Breast epithelium (tissue), 4 donors: ENCODE measurements around the gene PEAK1. TPM values are rescaled to one million over a fixed set of nuclear protein-coding genes. Genes with fewer than 3 reads are reported as not detected.

Source experiments
- DNase-seq, 2 donors: peaks; one replicate each; pipeline ENCODE4 v3.0.0-alpha.2; 2019; ENCODE audit warnings: low spot score in 2 of 2
- H3K27ac ChIP-seq, 2 donors: fragments of 200-600 bp; sonication (generic) in 1 of 2; one replicate each; pipeline ENCODE4 v1.5.1; 2016 to 2019; ENCODE audit warnings: mild to moderate bottlenecking in 1 of 2
- H3K27me3 ChIP-seq, 2 donors: fragments of 200-600 bp; sonication (generic) in 1 of 2; one replicate each; pipeline versions ENCODE4 v1.5.1 to v1.6.0; 2017 to 2019; ENCODE audit warnings: control low read depth in 1 of 2, mild to moderate bottlenecking in 1 of 2
- H3K36me3 ChIP-seq: fragments of 200-600 bp; one replicate; pipeline ENCODE4 v1.5.1; 2019
- H3K4me1 ChIP-seq, 2 donors: fragments of 200-600 bp; sonication (generic); one replicate each; pipeline ENCODE4 v1.5.1; 2016 to 2019; ENCODE audit warnings: control low read depth in 1 of 2
- H3K4me3 ChIP-seq, 3 donors: fragments of 200-600 bp; sonication (generic); 1 replicate in 2 of 3; 2 replicates in 1 of 3; pipeline ENCODE4 v1.5.1; 2016 to 2019; ENCODE audit warnings: mild to moderate bottlenecking in 3 of 3, moderate library complexity in 2 of 3
- H3K9me3 ChIP-seq, 2 donors: fragments of 200-600 bp; sonication (generic) in 1 of 2; one replicate each; pipeline ENCODE4 v1.5.1; 2016 to 2019; ENCODE audit warnings: control low read depth in 1 of 2
- CTCF ChIP-seq, 3 donors: fragments of 450-650 bp; IDR thresholded peaks; one replicate each; pipeline ENCODE4 v1.5.1; 2016 to 2017; ENCODE audit warnings: antibody characterized with exemption in 3 of 3, mild to moderate bottlenecking in 3 of 3, moderate library complexity in 3 of 3
- POLR2A ChIP-seq: fragments of 450-650 bp; IDR thresholded peaks from one replicate; pipeline ENCODE4 v1.6.1; 2016; ENCODE audit warnings: antibody characterized with exemption, mild to moderate bottlenecking, moderate library complexity
- POLR2AphosphoS5 ChIP-seq, 3 donors: sonication (generic); formaldehyde crosslinking; IDR thresholded peaks; one replicate each; pipeline ENCODE4 v1.6.1; 2017; ENCODE audit warnings: antibody characterized with exemption in 3 of 3
- intact Hi-C: fragments of 100-400 bp; cut with DNase I; formaldehyde crosslinking; loops from one replicate; pipeline ENCODE4 v1.15.1; 2023; ENCODE audit warnings: low total_unique reads
- total RNA-seq, 3 donors: library from RNA; depleted of rRNA; stranded (reverse); fragments of >200 nt; gene quantifications; one replicate each; pipeline ENCODE4 v1.1.0, GENCODE V29; 2016

Gene PEAK1
- total RNA-seq, 3 donors from 2014 or later: 48.5 to 99.5 (median 55.2) TPM

GRCh38 chr15:77171221-77171967, 248.5 kb downstream of the PEAK1 start:
- intact Hi-C loops: no loop called here
- DNase-seq: no peak
- Histone ChIP-seq H3K4me1 (no peaks in the 10 kb centered on the region), H3K4me3 (no peak overlapping the region), H3K36me3 (no peaks in the 10 kb centered on the region), H3K27me3 (no peaks in the 10 kb centered on the region), H3K27ac (no peak overlapping the region), H3K9me3 (no peaks in the 10 kb centered on the region)
- TF ChIP-seq CTCF (IDR thresholded peaks at IDR 0.05) (no peak), POLR2A (no peak), POLR2AphosphoS5 (IDR thresholded peaks at IDR 0.05) (no peak)

GRCh38 chr15:77168616-77169015, 251.3 kb downstream of the PEAK1 start:
- TF ChIP-seq POLR2AphosphoS5 (IDR thresholded peaks at IDR 0.05) (no peak), POLR2A (no peak), CTCF (IDR thresholded peaks at IDR 0.05) (no peak)
- Histone ChIP-seq H3K27ac (peak overlapping the region in 1 of 2 donors; percentile 19), H3K9me3 (no peaks in the 10 kb centered on the region), H3K27me3 (no peaks in the 10 kb centered on the region), H3K36me3 (no peaks in the 10 kb centered on the region), H3K4me1 (no peaks in the 10 kb centered on the region), H3K4me3 (no peak overlapping the region)
- DNase-seq: no peak
- intact Hi-C loops: no loop called here

- Histone ChIP-seq H3K9me3 (no peaks in the 10 kb centered on the region), H3K27ac (peak overlapping the region in 1 of 2 donors; percentile 19), H3K27me3 (no peaks in the 10 kb centered on the region), H3K4me3 (no peak overlapping the region), H3K4me1 (no peaks in the 10 kb centered on the region), H3K36me3 (no peaks in the 10 kb centered on the region)
- TF ChIP-seq POLR2A: no peak
- no peak for TF ChIP-seq POLR2AphosphoS5 (IDR thresholded peaks at IDR 0.05)
- TF ChIP-seq CTCF (IDR thresholded peaks at IDR 0.05): no peak
- intact Hi-C loops: no loop called here
- no peak for DNase-seq
Observed at GRCh38 chr15:77168141-77168540, 251.8 kb downstream of the PEAK1 start.

- Histone ChIP-seq H3K9me3 (no peaks in the 10 kb centered on the region), H3K27ac (no peak overlapping the region), H3K36me3 (no peaks in the 10 kb centered on the region), H3K4me1 (no peaks in the 10 kb centered on the region), H3K4me3 (no peak overlapping the region), H3K27me3 (no peaks in the 10 kb centered on the region)
- intact Hi-C loops: no loop called here
- no peak for DNase-seq
- no peak for TF ChIP-seq CTCF (IDR thresholded peaks at IDR 0.05)
- no peak for TF ChIP-seq POLR2AphosphoS5 (IDR thresholded peaks at IDR 0.05)
- TF ChIP-seq POLR2A: no peak
Observed at GRCh38 chr15:77167406-77167805, 252.5 kb downstream of the PEAK1 start.

GRCh38 chr15:77163781-77164384, 256.0 kb downstream of the PEAK1 start:
- DNase-seq: no peak
- no peaks in the 10 kb centered on the region for H3K9me3 ChIP-seq
- no peak overlapping the region for H3K4me3 ChIP-seq
- H3K36me3 ChIP-seq: no peaks in the 10 kb centered on the region
- peaks cover 0 to 10% of the 10 kb centered on the region in 2 donors for H3K4me1 ChIP-seq
- H3K27me3 ChIP-seq: no peaks in the 10 kb centered on the region
- intact Hi-C loops: no loop called here
- TF ChIP-seq POLR2AphosphoS5 (IDR thresholded peaks at IDR 0.05) (no peak), POLR2A (no peak), CTCF (IDR thresholded peaks at IDR 0.05) (no peak)
- no peak overlapping the region for H3K27ac ChIP-seq
